HG03103 (cell line): ENCODE data around the gene LGALS9C.
"Not testable (repeated sequence)": the region's sequence is repeated elsewhere in the genome, so short reads cannot be mapped to it uniquely, and the experiment has no call there.

Source experiments
- ATAC-seq: cut with Tn5 transposase; IDR thresholded peaks from one replicate; pipeline ENCODE4 v1.9.1; 2021; ENCODE audit warnings: low read depth; ENCODE audit not compliant: unreplicated experiment

The LGALS9C gene

GRCh38 chr17:18527354-18527753, 50.8 kb downstream of the LGALS9C start:
- ATAC-seq, result not testable (repeated sequence)

DNA sequence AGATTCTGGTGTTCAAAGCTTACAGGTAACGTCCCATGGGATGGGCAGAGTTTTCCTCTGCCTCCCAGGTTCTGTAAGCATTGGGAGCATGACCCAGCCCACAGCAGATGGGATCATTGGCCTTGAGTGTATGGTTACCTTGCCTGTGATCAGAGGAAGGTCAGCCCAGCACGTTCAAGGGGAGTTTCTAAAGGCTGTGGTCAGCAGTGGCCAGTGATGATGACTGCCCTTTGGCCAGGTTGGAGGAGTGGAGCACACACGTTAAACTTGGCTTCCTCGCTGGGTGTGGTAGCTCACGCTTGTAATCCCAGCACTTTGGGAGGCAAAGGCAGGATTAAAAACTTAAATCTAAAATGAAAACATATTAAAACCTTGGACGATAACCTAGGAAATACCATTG, 51.8 kb downstream of the LGALS9C start:
- not testable (repeated sequence) for ATAC-seq

GRCh38 chr17:18528899-18529500, 52.4 kb downstream of the LGALS9C start:
- not testable (repeated sequence) for ATAC-seq

DNA sequence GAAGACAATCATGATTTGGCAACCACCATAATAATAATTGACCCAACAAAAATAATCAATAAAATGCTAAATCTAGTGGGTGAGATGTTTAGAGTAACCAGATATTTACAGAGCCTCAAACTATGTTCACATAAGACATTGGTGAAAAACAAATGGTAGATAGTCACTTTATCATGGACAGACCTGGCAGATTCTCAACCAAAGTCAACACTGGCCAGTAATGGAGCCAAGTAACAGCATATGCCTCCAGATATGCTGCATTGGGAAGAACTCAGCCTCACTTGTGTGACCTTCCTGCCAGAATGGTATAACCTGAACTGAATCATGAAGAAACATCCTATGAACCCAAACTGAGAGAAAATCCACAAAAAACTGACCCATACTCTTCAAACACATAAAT, 53.8 kb downstream of the LGALS9C start:
- not testable (repeated sequence) for ATAC-seq

- ATAC-seq, result not testable (repeated sequence)
Observed at GRCh38 chr17:18542234-18542633, 65.6 kb downstream of the LGALS9C start.

DNA sequence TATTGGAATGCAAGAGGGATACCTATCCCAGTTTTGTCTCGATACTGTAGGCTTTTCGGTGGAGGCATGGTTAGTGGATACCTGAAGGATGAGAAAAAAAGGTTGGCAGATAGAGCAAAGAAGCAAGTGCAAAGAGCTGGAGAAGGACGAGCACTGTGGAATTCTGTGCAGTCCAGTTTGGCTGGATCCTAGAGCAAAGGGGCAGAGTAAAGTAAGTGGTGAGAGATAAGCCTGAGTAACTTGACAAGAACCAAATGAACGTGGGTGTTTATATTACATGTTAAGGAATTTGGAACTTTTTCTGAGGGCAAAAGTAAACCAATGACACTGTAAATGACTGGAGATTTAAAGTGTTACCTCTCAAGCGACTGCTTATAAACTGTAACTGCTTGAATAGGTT, 66.3 kb downstream of the LGALS9C start:
- ATAC-seq, result not testable (repeated sequence)
